HG03108 (cell line): Measurements from ENCODE around the gene MRPS18A.
A peak's percentile ranks its signal among the peaks of the same experiment; 100 is the strongest.
"Not testable (repeated sequence)": the region's sequence is repeated elsewhere in the genome, so short reads cannot be mapped to it uniquely, and the experiment has no call there.

Source experiments
- ATAC-seq: cut with Tn5 transposase; IDR thresholded peaks from one replicate; pipeline ENCODE4 v1.9.1; 2021; ENCODE audit warnings: moderate library complexity; ENCODE audit not compliant: unreplicated experiment

MRPS18A gene

DNA sequence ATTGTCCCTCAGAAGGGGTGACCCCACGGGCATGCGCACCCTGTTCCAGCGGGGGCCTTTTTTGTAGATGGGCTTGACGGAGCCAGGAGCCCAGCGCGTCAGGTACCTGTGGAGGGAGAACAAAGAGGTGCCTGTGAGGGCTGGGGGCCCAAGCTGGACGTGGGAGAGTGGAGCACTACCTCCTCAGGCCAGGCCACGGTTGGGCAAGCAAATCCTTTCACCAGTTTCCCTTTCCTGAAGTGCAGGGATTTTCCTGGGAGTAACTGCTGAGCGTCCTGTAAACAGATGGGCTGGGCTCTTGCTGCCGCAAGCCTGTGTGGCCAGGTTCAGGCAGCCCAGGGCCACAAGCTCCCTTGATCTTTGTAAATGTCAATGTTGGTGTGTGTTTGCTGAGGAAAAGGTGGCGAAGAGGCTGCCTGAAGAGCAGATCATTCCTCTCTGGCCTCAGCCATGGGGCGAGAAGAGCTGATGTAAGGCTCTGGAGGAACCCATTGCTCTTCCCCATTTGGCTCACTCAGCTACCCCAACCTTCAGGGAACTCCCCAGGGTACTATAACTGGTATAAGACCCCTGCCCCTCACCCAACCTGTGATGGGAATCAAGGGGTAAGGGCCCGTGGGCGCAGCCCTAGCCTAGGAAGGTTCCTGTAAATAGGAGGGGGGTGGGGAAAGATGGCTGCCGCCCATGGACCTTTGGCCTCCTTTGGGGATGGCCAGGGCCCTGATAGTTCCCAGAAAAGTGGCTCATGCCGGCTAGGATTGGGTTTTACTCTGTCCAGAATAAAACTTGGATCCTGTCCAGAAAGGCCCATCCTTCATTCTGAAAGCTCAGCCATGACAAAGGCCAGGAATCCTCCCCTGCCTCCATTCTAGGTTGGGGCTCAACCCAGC is 15.5 kb downstream of the MRPS18A start:
- ATAC-seq = no peak

DNA sequence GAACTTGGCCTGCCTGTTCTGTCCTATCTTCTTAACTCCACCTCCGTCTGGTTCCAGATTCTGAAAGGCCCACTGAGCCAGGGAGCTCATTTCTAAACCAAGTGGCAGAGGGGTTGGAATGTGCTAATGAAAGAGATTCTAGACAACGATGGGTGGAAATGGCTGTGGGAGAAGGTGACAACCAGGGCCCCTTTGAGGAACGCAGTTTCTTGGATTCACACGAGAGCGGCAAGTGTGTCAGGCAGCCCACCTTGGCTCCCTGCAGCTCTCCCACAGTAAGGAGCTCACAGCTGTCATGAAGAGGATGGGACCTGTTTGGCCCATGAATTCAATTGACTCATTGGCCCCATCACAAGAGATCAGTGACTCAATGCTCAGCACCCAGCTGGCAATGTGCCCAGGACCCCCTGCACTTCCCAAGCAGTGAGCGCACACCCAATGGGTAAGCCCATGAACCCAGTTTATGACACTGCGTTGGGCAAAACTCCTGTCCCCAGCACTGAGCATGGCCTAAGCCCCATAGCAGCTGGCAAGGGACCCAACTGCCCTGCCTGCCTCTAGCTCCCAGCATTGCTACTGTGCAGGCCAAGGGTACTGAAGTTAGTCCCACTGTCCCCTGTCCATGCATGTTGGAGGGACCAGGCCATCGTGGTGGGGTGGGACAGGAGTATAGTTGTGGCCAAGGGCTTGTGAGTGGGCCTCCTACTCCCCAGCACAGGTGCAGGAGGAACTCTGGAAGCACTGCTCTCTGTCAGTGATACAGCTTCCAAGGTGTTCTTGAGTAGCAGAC is 16.4 kb downstream of the MRPS18A start:
- no peak for ATAC-seq

DNA sequence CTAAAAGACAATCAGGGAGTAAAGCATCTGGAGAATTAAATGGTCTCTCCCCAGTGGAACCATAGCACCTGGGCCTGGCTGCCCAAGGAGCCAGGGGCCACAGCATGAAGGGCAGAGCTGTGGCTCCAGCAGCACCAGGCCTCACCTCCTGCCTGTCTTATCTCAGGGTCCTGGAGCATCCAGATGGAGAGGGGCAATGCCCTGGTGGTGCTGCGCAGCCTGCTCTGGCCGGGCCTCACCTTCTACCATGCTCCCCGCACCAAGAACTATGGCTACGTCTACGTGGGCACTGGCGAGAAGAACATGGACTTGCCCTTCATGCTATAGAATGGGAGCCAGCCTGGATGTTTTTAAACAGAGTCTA is 17.0 kb downstream of the MRPS18A start:
- no peak for ATAC-seq

DNA sequence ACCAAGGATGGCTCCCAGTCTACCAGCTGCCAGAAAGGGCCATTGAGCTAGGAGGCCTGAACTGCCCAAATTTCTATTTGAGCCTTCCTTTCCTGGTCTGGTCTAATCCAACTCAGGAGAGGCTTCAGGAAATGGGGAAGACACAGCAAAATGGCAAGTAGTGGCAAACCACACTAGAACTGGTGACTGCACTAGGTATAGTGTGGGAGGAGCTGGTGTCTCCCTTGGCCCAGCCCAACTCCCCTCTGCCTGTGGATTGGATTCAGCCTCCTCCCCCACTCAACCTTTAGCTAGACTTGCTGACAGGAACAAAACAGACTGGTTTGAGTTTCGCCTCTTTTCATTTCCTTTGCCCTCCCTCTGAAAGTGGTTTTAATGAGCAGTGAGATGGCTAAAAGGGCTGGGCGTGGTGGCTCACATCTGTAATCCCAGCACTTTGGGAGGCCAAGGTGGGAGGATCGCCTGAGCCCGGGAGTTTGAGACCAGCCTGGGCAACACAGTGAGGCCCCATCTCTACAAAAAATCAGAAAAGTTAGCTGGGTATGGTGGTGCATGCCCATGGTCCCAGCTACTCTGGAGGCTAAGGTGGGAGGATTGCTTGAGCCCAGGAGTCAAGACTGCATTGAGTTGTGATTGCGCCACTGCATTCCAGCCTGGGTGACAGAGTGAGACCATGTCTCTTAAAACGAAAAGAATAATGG is 17.5 kb downstream of the MRPS18A start:
- ATAC-seq = no peak

DNA sequence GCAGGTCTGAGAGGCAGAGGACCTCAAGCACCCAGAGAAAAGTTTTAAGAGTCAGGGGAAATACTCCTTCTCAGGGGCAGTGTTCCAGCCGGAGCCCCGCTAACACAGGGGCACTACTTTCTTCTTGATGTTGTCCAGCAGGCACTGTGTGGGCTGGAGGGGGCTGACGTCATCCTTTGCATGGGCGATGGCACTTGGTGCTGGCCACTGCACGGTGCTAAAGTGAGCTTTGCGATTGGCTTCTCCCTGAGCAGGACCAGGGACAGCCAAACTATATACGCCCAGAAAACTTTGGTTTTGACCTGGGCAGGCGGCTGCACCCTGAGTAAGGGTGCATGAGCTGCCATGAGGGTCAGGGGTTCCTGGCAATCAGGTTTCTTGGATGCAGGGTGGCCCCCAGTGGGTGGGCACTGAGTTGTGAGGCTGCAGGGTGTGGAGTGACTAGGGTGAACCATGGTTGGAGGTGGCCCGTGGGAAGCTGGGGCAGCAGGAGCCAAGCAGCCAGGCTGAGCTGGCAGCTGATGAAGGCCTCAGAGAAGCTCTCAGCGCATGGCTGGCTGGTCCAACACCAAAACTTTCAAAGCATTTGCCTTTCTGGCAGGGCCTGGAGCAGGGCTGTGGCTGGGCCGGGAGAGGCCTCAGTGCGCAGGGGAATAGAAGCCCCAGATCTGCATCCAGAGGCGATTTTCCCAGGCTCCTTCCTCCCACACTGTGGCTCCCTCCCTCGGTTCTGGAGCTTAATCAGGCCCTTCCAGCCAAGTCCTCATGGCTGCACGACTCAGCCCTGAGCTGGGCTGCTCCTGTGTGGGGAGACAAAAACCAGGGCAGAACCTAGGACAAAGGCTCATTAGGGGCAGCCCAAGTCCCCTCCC is 18.3 kb downstream of the MRPS18A start:
- ATAC-seq = no peak

DNA sequence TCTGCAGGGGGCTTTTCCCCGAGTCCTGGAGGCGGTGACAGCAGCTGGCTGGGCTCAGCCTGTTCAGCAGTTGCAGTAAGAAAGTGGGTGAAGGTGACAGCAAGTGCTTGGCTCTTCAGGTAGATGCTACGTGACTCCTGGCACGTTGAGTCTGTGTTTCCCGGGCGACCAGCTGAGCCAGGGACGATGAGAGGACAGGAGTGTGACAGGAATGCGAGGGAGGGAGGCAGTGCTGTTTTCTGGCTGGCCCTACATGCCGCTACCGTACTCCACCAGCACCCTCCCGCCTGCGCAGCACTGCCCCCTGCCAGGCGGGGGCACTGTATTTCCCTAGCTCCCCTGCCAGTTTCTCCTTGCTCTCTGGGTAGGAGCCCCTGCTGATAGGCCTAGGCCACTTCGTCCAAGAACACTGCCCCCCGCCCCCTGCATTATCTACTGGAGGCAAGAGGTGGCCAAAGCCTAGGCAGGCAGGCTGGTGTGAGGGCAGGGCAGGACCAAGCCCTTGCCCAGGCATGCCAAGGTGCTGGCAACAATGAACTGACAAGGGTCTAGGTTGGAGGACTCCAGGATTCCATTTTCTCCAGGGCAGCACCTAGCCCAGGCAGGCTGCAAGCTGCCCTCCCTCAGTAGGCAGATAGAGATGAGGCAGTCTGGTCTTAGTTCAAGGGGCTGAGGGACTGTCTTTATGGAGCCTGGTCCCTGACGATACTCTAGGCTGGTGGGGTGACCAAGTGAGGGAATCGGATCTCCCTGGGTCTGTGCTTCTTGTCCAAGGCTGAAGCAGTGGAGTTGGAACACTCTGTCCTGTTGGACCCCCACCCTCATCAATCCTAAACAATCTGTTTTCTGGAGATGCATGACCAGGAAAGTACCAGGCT is 19.2 kb downstream of the MRPS18A start:
- ATAC-seq = peak; percentile 48

DNA sequence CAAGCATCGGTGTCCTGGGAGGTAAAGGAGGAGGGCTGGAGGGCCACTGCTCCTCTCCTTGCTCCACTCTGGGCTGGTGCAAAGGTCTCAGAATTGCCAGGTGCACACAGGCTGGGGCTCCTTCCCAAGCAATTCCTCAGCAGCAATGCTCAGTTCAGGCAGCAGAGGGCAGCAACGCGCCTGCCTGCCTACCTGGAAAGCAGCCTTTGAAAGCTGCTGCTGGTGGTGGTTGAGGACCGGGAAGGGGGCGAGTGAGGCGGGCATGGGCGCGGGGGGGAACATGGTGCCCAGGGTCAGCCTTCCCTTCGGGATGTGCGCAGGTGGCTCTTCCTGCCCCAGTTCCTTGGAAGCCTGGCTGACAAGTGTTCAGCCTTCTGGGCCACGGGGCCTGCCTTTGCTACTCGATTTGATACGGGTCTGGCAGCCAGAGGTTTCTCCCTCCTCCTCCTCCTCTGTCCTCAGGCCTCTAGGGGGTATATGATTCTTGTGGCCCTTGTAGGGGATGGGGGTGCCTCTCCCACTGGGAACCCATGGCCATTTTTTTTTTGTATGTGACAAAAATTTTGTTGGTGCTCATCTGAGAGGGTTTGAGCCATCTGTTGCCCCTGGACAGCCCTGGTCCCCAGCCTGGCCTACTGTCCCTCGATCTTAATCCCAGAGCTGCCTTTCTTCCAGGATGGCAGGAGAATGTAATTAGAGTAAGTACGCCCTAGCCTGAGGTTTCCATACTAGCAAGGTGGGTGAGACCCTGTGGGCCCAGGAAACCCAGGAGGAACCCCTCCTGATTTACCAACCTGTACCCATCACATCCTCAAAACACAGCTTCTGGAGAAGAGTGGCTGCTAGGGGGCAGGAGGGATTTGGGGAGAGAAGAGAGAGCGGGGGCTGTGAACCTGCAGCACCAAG is 20.1 kb downstream of the MRPS18A start:
- ATAC-seq = peak; percentile 43

DNA sequence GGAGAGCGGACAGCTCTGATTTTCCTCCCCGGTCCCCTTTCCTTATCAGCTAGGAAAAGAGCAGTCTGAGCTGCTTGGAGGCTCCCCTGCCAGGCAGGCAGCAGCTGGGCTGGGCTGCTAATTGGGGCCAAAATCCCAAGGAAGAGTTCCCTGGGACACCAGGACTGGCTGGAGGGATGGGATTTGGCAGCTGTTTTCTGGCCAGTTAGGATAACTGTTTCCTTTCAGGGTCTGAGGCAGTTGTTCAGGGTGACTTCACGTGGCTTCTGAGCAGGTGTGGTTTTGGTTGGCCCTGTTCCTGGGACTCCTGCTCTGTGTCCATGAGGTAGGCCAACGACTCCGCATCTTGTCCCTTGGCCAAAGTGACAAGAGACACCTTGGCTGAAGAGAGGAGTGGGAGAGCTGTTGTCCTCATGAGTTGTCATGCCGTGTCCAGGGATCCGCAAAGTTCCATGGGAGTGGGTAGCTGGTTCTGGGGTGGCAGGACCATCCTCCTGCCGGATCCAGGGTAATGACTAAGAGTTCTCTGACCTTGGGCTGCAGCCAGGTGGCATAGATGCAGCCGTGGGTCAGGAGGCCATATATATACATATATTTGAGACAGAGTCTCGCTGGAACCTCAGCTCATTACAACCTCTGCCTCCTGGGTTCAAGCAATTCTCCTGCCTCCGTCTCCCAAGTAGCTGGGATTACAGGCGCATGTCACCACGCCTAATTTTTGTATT is 21.2 kb downstream of the MRPS18A start:
- ATAC-seq = no peak

DNA sequence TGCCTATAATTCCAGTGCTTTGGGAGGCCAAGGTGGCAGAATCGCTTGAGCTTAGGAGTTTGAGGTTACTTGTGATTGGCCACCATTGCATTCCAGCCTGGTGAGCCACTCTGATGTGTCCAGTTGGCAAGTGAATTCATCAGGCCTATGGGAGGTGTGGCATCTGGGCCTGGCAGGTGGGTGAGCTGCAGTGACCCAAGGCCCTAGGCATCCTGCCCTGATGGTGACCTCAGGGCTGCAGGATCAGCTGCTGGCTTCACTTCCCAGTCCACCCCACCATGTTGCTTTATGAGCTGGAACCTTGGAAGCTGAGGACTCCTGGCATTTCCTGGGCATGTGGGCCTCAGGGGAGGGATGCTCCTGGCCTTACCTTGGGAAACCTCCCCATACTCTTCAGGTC is 22.2 kb downstream of the MRPS18A start:
- no peak for ATAC-seq

DNA sequence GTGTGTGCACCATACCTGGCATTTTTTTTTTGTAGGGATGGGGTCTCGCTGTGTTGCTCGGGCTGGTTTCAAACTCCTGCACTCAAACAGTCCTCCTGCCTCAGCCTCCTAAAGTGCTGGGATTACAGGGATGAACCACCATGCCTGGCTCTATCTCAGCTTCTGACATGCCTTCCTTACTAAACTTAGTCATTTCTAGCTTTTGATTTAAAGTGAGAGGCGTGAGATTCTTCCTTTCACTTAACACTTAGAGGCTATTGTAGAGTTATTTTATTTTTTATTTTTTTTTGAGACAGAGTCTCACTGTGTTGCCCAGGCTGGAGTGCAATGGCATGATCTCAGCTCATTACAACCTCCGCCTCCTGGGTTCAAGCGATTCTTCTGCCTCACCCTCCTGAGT is 24.6 kb downstream of the MRPS18A start:
- not testable (repeated sequence) for ATAC-seq

DNA sequence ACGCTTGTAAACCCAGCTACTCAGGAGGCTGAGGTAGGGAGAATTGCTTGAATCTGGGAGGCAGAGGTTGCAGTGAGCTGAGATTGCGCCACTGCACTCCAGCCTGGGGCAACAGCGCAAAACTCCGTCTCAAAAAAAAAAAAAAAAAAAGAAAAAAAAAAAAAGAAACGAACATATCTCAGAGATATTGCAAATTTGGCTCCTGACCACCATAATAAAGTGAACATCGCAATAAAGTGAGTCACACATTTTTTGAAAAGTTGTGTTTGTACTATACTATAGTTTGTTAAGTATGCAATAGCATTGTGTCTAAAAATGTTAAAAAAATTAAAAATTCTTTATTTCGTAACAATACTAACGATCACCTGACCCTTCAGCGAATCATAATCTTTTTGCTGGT is 29.4 kb downstream of the MRPS18A start:
- no peak for ATAC-seq

DNA sequence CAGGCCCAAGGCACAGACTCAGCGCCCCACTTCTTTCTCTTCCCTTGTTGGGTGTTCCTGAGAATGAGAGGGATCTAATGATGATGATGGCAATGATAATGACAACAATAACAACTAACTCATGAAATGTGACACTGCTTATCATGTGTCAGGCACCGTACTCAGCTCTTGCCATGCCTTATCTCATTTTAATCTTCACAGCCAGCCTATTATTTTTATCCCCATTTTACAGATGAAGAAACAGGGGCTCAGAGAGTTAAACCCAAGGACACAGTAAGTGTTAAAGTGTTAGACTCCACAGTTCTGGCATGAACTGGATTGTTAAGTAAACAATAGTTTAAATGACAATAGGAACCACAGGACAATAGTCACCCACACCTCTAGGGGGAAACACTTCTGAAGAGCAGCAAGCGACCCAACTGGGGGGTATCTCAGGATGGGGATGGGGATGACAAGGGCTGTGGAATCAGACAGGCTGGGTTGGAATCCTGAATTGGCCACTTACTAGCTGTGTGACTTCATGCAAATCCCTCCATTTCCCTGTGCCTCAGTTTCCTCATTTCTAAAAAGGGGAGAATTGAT is 30.3 kb downstream of the MRPS18A start:
- ATAC-seq = no peak

DNA sequence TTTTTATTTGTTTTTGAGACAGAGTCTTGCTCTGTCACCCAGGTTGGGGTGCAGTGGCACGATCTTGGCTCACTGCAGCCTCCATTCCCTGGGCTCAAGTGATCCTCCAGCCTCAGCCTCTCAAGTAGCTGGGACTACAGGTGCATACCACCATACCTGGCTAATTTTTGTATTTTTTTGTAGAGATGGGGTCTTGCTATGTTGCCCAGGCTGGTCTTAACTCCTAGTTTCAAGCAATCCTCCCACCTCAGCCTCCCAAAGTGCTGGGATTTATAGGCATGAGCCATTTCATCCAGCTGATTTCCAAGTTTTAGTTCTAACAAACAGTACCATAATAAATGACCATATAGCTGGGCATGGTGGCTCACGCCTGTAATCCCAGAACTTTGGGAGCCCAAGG is 34.8 kb downstream of the MRPS18A start:
- ATAC-seq = not testable (repeated sequence)

DNA sequence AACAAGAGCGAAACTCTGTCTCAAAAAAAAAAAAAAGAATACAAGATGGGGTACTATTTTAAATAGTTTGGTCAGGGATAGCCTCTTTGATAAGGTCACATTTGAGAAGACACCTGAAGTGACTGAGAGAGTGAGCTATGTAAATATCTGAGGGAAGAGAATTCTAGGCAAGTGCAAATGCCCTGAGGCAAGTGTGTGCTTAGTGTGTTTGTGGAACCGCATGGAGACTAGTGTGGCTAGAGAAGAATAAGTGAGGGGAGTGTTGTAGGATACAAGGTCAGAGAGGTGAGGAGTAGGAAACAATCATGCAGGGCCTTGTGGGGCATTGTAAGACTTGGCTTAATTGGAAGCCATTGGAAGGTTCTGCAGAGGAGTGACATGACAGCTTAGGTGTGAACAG is 39.3 kb downstream of the MRPS18A start:
- no peak for ATAC-seq

DNA sequence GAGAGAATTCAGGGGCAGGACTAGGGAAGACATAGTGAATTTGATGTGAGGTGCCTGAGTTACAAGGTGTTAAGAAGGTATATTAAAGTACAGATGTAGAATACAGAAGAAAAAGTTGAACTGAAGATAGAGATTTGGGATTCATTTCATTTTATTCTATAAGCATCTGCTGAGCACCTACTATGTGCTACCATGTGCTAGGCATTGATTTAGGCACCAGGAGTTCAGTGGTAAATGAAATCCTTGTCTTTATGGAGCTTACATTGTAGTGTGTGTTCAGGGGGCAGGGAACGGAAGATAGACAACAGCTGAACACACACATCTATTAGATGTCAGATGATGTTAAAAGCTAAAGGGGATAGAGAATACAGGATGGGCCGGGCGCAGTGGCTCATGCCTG is 40.0 kb downstream of the MRPS18A start:
- ATAC-seq = no peak

DNA sequence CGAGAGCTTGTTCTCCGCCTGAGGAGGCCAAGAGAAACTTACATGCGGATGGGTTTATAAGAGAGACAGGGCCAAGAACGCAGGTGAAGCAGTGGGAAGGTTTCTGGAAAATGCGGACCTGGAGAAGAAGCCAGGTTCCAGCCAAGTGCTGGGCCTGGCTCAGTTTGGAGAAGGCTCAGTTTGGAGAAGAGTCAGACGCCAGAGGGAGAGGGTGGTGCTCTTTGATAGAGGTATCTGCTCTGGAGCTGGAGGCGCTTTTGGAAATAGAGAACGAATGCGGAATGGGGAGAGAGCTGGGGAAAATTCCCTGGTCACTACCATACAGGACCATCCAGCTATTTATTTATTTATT is 42.0 kb downstream of the MRPS18A start:
- ATAC-seq = no peak

DNA sequence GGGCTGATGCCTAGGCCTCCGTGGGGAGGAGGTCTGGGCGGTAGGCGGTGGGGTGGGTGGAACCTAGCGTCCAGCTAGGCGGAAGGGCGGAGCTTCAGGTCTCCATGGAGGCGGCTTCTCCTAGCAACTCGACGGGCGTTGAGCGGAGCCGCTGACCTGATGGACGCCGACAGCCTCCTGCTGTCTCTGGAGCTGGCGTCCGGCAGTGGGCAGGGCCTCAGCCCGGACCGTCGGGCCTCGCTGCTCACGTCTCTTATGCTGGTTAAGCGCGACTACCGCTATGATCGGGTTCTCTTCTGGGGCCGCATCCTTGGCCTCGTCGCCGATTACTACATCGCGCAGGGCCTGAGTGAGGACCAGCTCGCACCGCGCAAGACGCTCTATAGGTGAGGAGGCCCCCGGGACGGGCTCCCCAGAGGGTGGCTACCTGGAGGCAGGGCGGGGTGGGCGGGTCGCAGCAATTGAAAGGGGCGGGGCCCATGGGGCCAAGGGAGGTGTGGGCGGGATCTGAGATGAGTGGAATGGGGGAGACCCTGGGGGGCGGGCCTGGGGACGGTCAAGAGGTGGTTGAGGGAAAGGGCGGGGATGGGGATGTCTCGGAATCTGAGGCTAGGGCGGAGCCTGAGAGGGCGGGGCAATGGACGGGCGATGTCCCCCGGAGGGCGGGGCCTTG is 42.5 kb downstream of the MRPS18A start, which contains the start of gene RSPH9:
TSS of gene RSPH9 (plus strand) at position 97 of the 673 bp plus-strand sequence. CDS start at position 160, 63 bp downstream.
- peak; percentile 53 for ATAC-seq
